ACC112 (cell line): ENCODE measurements around the gene P2RY6.
"Not testable (repeated sequence)": the region's sequence is repeated elsewhere in the genome, so short reads cannot be mapped to it uniquely, and the experiment has no call there.

Experiments
- H2AFZ ChIP-seq: fragments of 200-600 bp; sonication (generic); one replicate; pipeline ENCODE4 v1.6.0; 2017; ENCODE audit warnings: antibody characterized with exemption, low read length; ENCODE audit not compliant: unreplicated experiment
- H3K27ac ChIP-seq: fragments of 200-600 bp; sonication (generic); 2 replicates; pipeline ENCODE4 v1.5.1; 2014; ENCODE audit warnings: low read depth, mild to moderate bottlenecking, antibody characterized with exemption, low read length, moderate library complexity
- H3K27me3 ChIP-seq: fragments of 200-600 bp; sonication (generic); 2 replicates; pipeline ENCODE4 v1.6.1; 2014; ENCODE audit warnings: mild to moderate bottlenecking, antibody characterized with exemption, low read length, moderate library complexity, mixed read lengths; ENCODE audit not compliant: insufficient read depth
- H3K36me3 ChIP-seq: fragments of 200-600 bp; sonication (generic); 2 replicates; pipeline ENCODE4 v1.6.1; 2016; ENCODE audit warnings: mild to moderate bottlenecking, antibody characterized with exemption, low read length, moderate library complexity, mixed read lengths; ENCODE audit not compliant: insufficient read depth
- H3K4me1 ChIP-seq: fragments of 200-600 bp; sonication (generic); one replicate; pipeline ENCODE4 v1.6.1; 2016; ENCODE audit warnings: low read length, mixed read lengths; ENCODE audit not compliant: insufficient read depth, unreplicated experiment, control insufficient read depth
- H3K4me3 ChIP-seq: fragments of 200-600 bp; sonication (generic); 2 replicates; pipeline ENCODE4 v1.5.1; 2014; ENCODE audit warnings: mild to moderate bottlenecking, low read depth, low read length
- H3K79me2 ChIP-seq: fragments of 200-600 bp; sonication (generic); one replicate; pipeline ENCODE4 v1.6.0; 2016; ENCODE audit warnings: low read length; ENCODE audit not compliant: control insufficient read depth, unreplicated experiment, insufficient read depth

P2RY6 gene

GRCh38 chr11:73270855-73271477 lies 1.2 kb upstream of the P2RY6 start:
- no peak overlapping the region for H3K4me3 ChIP-seq
- 0 out of 2 replicates have a peak, but pooled peaks cover 13% of the 10 kb centered on the region for H3K27me3 ChIP-seq
- H3K79me2 ChIP-seq: no peaks in the 10 kb centered on the region
- H3K4me1 ChIP-seq: peaks cover 4% of the 10 kb centered on the region
- H3K27ac ChIP-seq: no peak overlapping the region
- no peak overlapping the region for H2AFZ ChIP-seq
- no peaks in the 10 kb centered on the region for H3K36me3 ChIP-seq

GRCh38 chr11:73271478-73271865 lies 666 bp upstream of the P2RY6 start:
- not testable (repeated sequence) for H3K79me2 ChIP-seq, H3K4me1 ChIP-seq, H3K36me3 ChIP-seq, H3K4me3 ChIP-seq, H2AFZ ChIP-seq, H3K27me3 ChIP-seq, H3K27ac ChIP-seq

- H3K4me3 ChIP-seq: no peak overlapping the region
- H3K4me1 ChIP-seq: peaks cover 4% of the 10 kb centered on the region
- no peaks in the 10 kb centered on the region for H3K79me2 ChIP-seq
- no peaks in the 10 kb centered on the region for H3K36me3 ChIP-seq
- H2AFZ ChIP-seq: no peak overlapping the region
- H3K27me3 ChIP-seq: 0 out of 2 replicates have a peak, but pooled peaks cover 3% of the 10 kb centered on the region
- H3K27ac ChIP-seq: no peak overlapping the region
Measured at GRCh38 chr11:73272680-73273038, 521 bp downstream of the P2RY6 start.

GRCh38 chr11:73273222-73273895 lies 1.2 kb downstream of the P2RY6 start:
- H3K27ac ChIP-seq: no peak overlapping the region
- H3K4me3 ChIP-seq: no peak overlapping the region
- H3K27me3 ChIP-seq: no peaks in the 10 kb centered on the region
- H3K79me2 ChIP-seq: no peaks in the 10 kb centered on the region
- peaks cover 4% of the 10 kb centered on the region for H3K4me1 ChIP-seq
- no peak overlapping the region for H2AFZ ChIP-seq
- H3K36me3 ChIP-seq: no peaks in the 10 kb centered on the region

GRCh38 chr11:73274191-73274590 lies 2.1 kb downstream of the P2RY6 start:
- not testable (repeated sequence) for H3K27ac ChIP-seq, H2AFZ ChIP-seq, H3K27me3 ChIP-seq, H3K79me2 ChIP-seq, H3K4me1 ChIP-seq, H3K36me3 ChIP-seq, H3K4me3 ChIP-seq

- no peak overlapping the region for H3K27ac ChIP-seq
- H3K36me3 ChIP-seq: no peaks in the 10 kb centered on the region
- H2AFZ ChIP-seq: no peak overlapping the region
- H3K4me1 ChIP-seq: peaks cover 4% of the 10 kb centered on the region
- no peaks in the 10 kb centered on the region for H3K79me2 ChIP-seq
- no peaks in the 10 kb centered on the region for H3K27me3 ChIP-seq
- no peak overlapping the region for H3K4me3 ChIP-seq
Measured at GRCh38 chr11:73274722-73275380, 2.7 kb downstream of the P2RY6 start.

- Histone ChIP-seq H3K4me3 (no peak overlapping the region), H2AFZ (no peak overlapping the region), H3K27ac (no peak overlapping the region), H3K4me1 (peaks cover 4% of the 10 kb centered on the region), H3K27me3 (no peaks in the 10 kb centered on the region), H3K79me2 (no peaks in the 10 kb centered on the region), H3K36me3 (no peaks in the 10 kb centered on the region)
Measured at GRCh38 chr11:73275381-73275750, 3.2 kb downstream of the P2RY6 start.

- H3K27ac ChIP-seq: no peak overlapping the region
- no peak overlapping the region for H3K4me3 ChIP-seq
- no peak overlapping the region for H2AFZ ChIP-seq
- H3K79me2 ChIP-seq: no peaks in the 10 kb centered on the region
- H3K36me3 ChIP-seq: no peaks in the 10 kb centered on the region
- H3K27me3 ChIP-seq: no peaks in the 10 kb centered on the region
- H3K4me1 ChIP-seq: no peaks in the 10 kb centered on the region
Measured at GRCh38 chr11:73277467-73277866, 5.3 kb downstream of the P2RY6 start.

GRCh38 chr11:73280626-73281025 lies 8.5 kb downstream of the P2RY6 start:
- Histone ChIP-seq H3K27ac (no peak overlapping the region), H3K36me3 (no peaks in the 10 kb centered on the region), H3K27me3 (no peaks in the 10 kb centered on the region), H3K79me2 (no peaks in the 10 kb centered on the region), H3K4me3 (no peak overlapping the region), H2AFZ (no peak overlapping the region), H3K4me1 (no peaks in the 10 kb centered on the region)

GRCh38 chr11:73281201-73281741 lies 9.1 kb downstream of the P2RY6 start:
- Histone ChIP-seq H3K27ac (no peak overlapping the region), H3K36me3 (no peaks in the 10 kb centered on the region), H2AFZ (no peak overlapping the region), H3K79me2 (no peaks in the 10 kb centered on the region), H3K4me1 (no peaks in the 10 kb centered on the region), H3K27me3 (no peaks in the 10 kb centered on the region), H3K4me3 (no peak overlapping the region)
